GM23248 (cell line): ENCODE data around the gene SNX14. TPM values are rescaled to one million over a fixed set of nuclear protein-coding genes. Genes with fewer than 3 reads are reported as not detected.

Source experiments
- DNase-seq: peaks from one replicate; pipeline ENCODE4 v3.0.0-alpha.2; 2015
- H2AFZ ChIP-seq: fragments of 200-600 bp; sonication (generic); 2 replicates; pipeline ENCODE4 v1.6.1; 2016; ENCODE audit warnings: antibody characterized with exemption
- H3F3A ChIP-seq: fragments of 200-600 bp; sonication (generic); 2 replicates; pipeline ENCODE4 v1.6.1; 2016; ENCODE audit warnings: mild to moderate bottlenecking, antibody characterized with exemption, mixed run types; ENCODE audit not compliant: insufficient read depth
- H3K27ac ChIP-seq: fragments of 200-600 bp; sonication (generic); 2 replicates; pipeline ENCODE4 v1.5.1; 2016; ENCODE audit warnings: mild to moderate bottlenecking
- H3K27me3 ChIP-seq: fragments of 200-600 bp; sonication (generic); replicated peaks from 2 replicates; pipeline ENCODE4 v1.6.1; 2016; ENCODE audit warnings: mild to moderate bottlenecking; ENCODE audit not compliant: insufficient read depth
- H3K36me3 ChIP-seq: fragments of 200-600 bp; sonication (generic); 2 replicates; pipeline ENCODE4 v1.6.1; 2016; ENCODE audit warnings: low read depth, mild to moderate bottlenecking
- H3K4me1 ChIP-seq: fragments of 200-600 bp; sonication (generic); 2 replicates; pipeline ENCODE4 v1.6.1; 2016; ENCODE audit warnings: mild to moderate bottlenecking; ENCODE audit not compliant: insufficient read depth
- H3K4me2 ChIP-seq: fragments of 200-600 bp; sonication (generic); one replicate; pipeline ENCODE4 v1.6.1; 2016; ENCODE audit warnings: mild to moderate bottlenecking; ENCODE audit not compliant: unreplicated experiment
- H3K4me3 ChIP-seq: fragments of 200-600 bp; sonication (generic); 2 replicates; pipeline ENCODE4 v1.5.1; 2016; ENCODE audit warnings: mild to moderate bottlenecking
- H3K79me2 ChIP-seq: fragments of 200-600 bp; sonication (generic); 2 replicates; pipeline ENCODE4 v1.6.1; 2016; ENCODE audit warnings: mild to moderate bottlenecking; ENCODE audit not compliant: insufficient read depth
- H3K9ac ChIP-seq: fragments of 200-600 bp; sonication (generic); 2 replicates; pipeline ENCODE4 v1.6.1; 2016; ENCODE audit warnings: mild to moderate bottlenecking
- H3K9me2 ChIP-seq: fragments of 200-600 bp; sonication (generic); 2 replicates; pipeline ENCODE4 v1.6.1; 2016; ENCODE audit warnings: mixed run types, mild to moderate bottlenecking, moderate library complexity; ENCODE audit not compliant: insufficient read depth
- H3K9me3 ChIP-seq: fragments of 200-600 bp; sonication (generic); one replicate; pipeline ENCODE4 v1.6.1; 2017; ENCODE audit warnings: low read depth
- H4K20me1 ChIP-seq: fragments of 200-600 bp; sonication (generic); 2 replicates; pipeline ENCODE4 v1.6.0; 2016; ENCODE audit not compliant: insufficient read depth
- EZH2 ChIP-seq: fragments of 200-600 bp; sonication (generic); IDR thresholded peaks from 2 replicates; pipeline ENCODE4 v1.6.1; 2018; ENCODE audit warnings: antibody characterized with exemption, mild to moderate bottlenecking; ENCODE audit not compliant: insufficient read depth, poor library complexity, severe bottlenecking
- EZH2phosphoT487 ChIP-seq: fragments of 200-600 bp; sonication (generic); IDR thresholded peaks from 2 replicates; pipeline ENCODE4 v1.6.1; 2018; ENCODE audit warnings: antibody characterized with exemption, moderate library complexity, mild to moderate bottlenecking, low read depth; ENCODE audit not compliant: insufficient read depth
- WGBS, 2 experiments: methylation state at CpG; one replicate each; pipeline ENCODE4 v1.1.6; 2015 to 2017; ENCODE audit warnings: low lambda C conversion rate in 2 of 2, low coverage in 1 of 2; ENCODE audit errors: missing lambda C conversion rate in 2 of 2; 5-methylcytosine and 5-hydroxymethylcytosine counted together
- in situ Hi-C: fragments of 300-500 bp; cut with MboI; formaldehyde crosslinking; loops from 2 replicates; pipeline ENCODE4 v1.15.0; 2020
- polyA plus RNA-seq: library from polyadenylated mRNA; unstranded; fragments of >200 nt; fragmentation: Nextera tagmentation; extraction: Ambion mirVana; gene quantifications from 2 replicates; pipeline ENCODE4 v1.2.1, GENCODE V29; 2016
- total RNA-seq: library from RNA; depleted of rRNA; stranded (reverse); fragments of >200 nt; shearing (Covaris generic); gene quantifications from 2 replicates; pipeline ENCODE4 v1.2.3, GENCODE V29; 2014

Gene SNX14
- total and polyA plus RNA-seq, 2 experiments from 2014 or later, result 68.3 to 72.4 TPM

GRCh38 chr6:85483846-85484245 is 109.8 kb downstream of the SNX14 start:
- Histone ChIP-seq H2AFZ (no peak overlapping the region), H3K4me3 (no peak overlapping the region), H3K4me1 (peaks cover 36% of the 10 kb centered on the region), H3K9me3 (no peaks in the 10 kb centered on the region), H3K4me2 (no peak overlapping the region), H3K79me2 (peaks cover 10% of the 10 kb centered on the region), H3K27ac (no peak overlapping the region), H4K20me1 (no peaks in the 10 kb centered on the region), H3K36me3 (peaks cover 34% of the 10 kb centered on the region), H3K27me3 (no peaks in the 10 kb centered on the region), H3K9ac (peak overlapping the region; percentile 4; the same call in 1 of the 2 replicates), H3K9me2 (no peaks in the 10 kb centered on the region), H3F3A (peaks cover 44% of the 10 kb centered on the region)
- 87 to 91% methylated on average over 4 of the region's 4 CpGs for WGBS, 2 experiments
- TF ChIP-seq EZH2phosphoT487 (no peak), EZH2 (no peak)
- in situ Hi-C loops, result loop anchor here (10.0 to 25.0 kb wide), 2 partner anchors 129 to 722 kb away; partner anchors contain the start of gene TBX18
- no peak for DNase-seq

- peak overlapping the region; percentile 8; the same call in 1 of the 2 replicates for H2AFZ ChIP-seq
- H3K4me1 ChIP-seq, result peaks cover 36% of the 10 kb centered on the region
Measured at GRCh38 chr6:85482905-85483700, 110.6 kb downstream of the SNX14 start.

GRCh38 chr6:85482206-85482904 is 111.3 kb downstream of the SNX14 start:
- H2AFZ ChIP-seq, result peak overlapping the region; percentile 8; the same call in 1 of the 2 replicates
- H3K4me2 ChIP-seq, result peak overlapping the region; percentile 80
- H3K27me3 ChIP-seq, result no peaks in the 10 kb centered on the region
- peak overlapping the region; percentile 37 for H3K4me3 ChIP-seq
- DNase-seq, result peak; percentile 85
- peaks cover 55% of the 10 kb centered on the region for H3F3A ChIP-seq
- in situ Hi-C loops, result loop anchor here (10.0 to 25.0 kb wide), 2 partner anchors 128 to 720 kb away; partner anchors contain the start of gene TBX18
- peaks cover 36% of the 10 kb centered on the region for H3K4me1 ChIP-seq
- H3K79me2 ChIP-seq, result peaks cover 18% of the 10 kb centered on the region
- peaks cover 34% of the 10 kb centered on the region for H3K36me3 ChIP-seq
- H3K9me3 ChIP-seq, result no peaks in the 10 kb centered on the region
- whole genome bisulfite sequencing, 2 experiments, result 25 to 29% methylated on average over 8 of the region's 8 CpGs
- no peaks in the 10 kb centered on the region for H4K20me1 ChIP-seq
- H3K27ac ChIP-seq, result peak overlapping the region; percentile 78
- TF ChIP-seq EZH2phosphoT487 (no peak), EZH2 (no peak)
- H3K9ac ChIP-seq, result peak overlapping the region; percentile 38
- no peaks in the 10 kb centered on the region for H3K9me2 ChIP-seq

More at GRCh38 chr6:85482905-85483700, 110.6 kb downstream of the SNX14 start:
- H3K27me3 ChIP-seq, result no peaks in the 10 kb centered on the region
- H3K79me2 ChIP-seq, result peaks cover 11% of the 10 kb centered on the region
- peak; percentile 74 for DNase-seq
- H3K9ac ChIP-seq, result peak overlapping the region; percentile 38
- no peaks in the 10 kb centered on the region for H3K9me2 ChIP-seq
- in situ Hi-C loops, result loop anchor here (10.0 to 25.0 kb wide), 2 partner anchors 128 to 721 kb away; partner anchors contain the start of gene TBX18
- H3F3A ChIP-seq, result peaks cover 47% of the 10 kb centered on the region
- TF ChIP-seq EZH2 (no peak), EZH2phosphoT487 (no peak)
- H3K4me2 ChIP-seq, result peak overlapping the region; percentile 80
- H3K9me3 ChIP-seq, result no peaks in the 10 kb centered on the region
- 21 to 24% methylated on average over 10 of the region's 10 CpGs for WGBS, 2 experiments
- H3K36me3 ChIP-seq, result peaks cover 34% of the 10 kb centered on the region
- H3K4me3 ChIP-seq, result peak overlapping the region; percentile 37
- peak overlapping the region; percentile 78 for H3K27ac ChIP-seq
- H4K20me1 ChIP-seq, result no peaks in the 10 kb centered on the region

GRCh38 chr6:85479208-85479607 is 114.5 kb downstream of the SNX14 start:
- no peaks in the 10 kb centered on the region for H4K20me1 ChIP-seq
- no peak for TF ChIP-seq EZH2
- no peaks in the 10 kb centered on the region for H3K27me3 ChIP-seq
- H3K4me1 ChIP-seq, result peaks cover 36% of the 10 kb centered on the region
- DNase-seq, result peak; percentile 52
- peaks cover 45% of the 10 kb centered on the region for H3K79me2 ChIP-seq
- H3K4me2 ChIP-seq, result no peak overlapping the region
- no peaks in the 10 kb centered on the region for H3K9me2 ChIP-seq
- H3K27ac ChIP-seq, result peak overlapping the region; percentile 47
- no peak overlapping the region for H3K4me3 ChIP-seq
- no peak overlapping the region for H3K9ac ChIP-seq
- no peak overlapping the region for H2AFZ ChIP-seq
- in situ Hi-C loops, result loop anchor here (25.0 kb wide), 1 partner anchor 717 kb away; the partner anchor contains the start of gene TBX18
- peaks cover 49% of the 10 kb centered on the region for H3K36me3 ChIP-seq
- H3K9me3 ChIP-seq, result no peaks in the 10 kb centered on the region
- WGBS, 2 experiments, result 66 to 80% methylated on average over 1 of the region's 1 CpG
- H3F3A ChIP-seq, result peaks cover 55% of the 10 kb centered on the region
